Upper lobe of left lung (tissue), 6 donors: ENCODE data around the gene ARID5A. TPM values are rescaled to one million over a fixed set of nuclear protein-coding genes. Genes with fewer than 3 reads are reported as not detected.
"Not testable (repeated sequence)": the region's sequence is repeated elsewhere in the genome, so short reads cannot be mapped to it uniquely, and the experiment has no call there.

Source experiments
- ATAC-seq, 2 donors: fragments of 200-7000 bp; cut with Tn5 transposase; one replicate each; pipeline ENCODE4 v1.9.1; 2022; ENCODE audit warnings: mild to moderate bottlenecking in 2 of 2, moderate library complexity in 2 of 2; ENCODE audit not compliant: low FRiP score in 2 of 2
- DNase-seq, 2 donors: peaks; one replicate each; pipeline ENCODE4 v3.0.0-alpha.2; 2019 to 2020
- H3K27ac ChIP-seq, 4 donors: fragments of 200-600 bp; sonication (generic); one replicate each; pipeline ENCODE4 v1.5.1; 2016 to 2019
- H3K27me3 ChIP-seq, 4 donors: fragments of 200-600 bp; sonication (generic); one replicate each; pipeline ENCODE4 v1.5.1; 2017 to 2019
- H3K36me3 ChIP-seq, 4 donors: fragments of 200-600 bp; sonication (generic); one replicate each; pipeline ENCODE4 v1.5.1; 2016 to 2019
- H3K4me1 ChIP-seq, 4 donors: fragments of 200-600 bp; sonication (generic); one replicate each; pipeline ENCODE4 v1.5.1; 2018 to 2019
- H3K4me3 ChIP-seq, 4 donors: fragments of 200-600 bp; sonication (generic); one replicate each; pipeline ENCODE4 v1.5.1; 2017 to 2019; ENCODE audit warnings: mild to moderate bottlenecking in 2 of 4, moderate library complexity in 1 of 4
- H3K9me3 ChIP-seq, 4 donors: fragments of 200-600 bp; sonication (generic); one replicate each; pipeline ENCODE4 v1.5.1; 2018 to 2019
- CTCF ChIP-seq, 6 experiments: fragments of 450-650 bp in 4 of 6; fragments of 200-600 bp in 2 of 6; sonication (generic) in 2 of 6; IDR thresholded peaks; one replicate each; pipeline ENCODE4 v1.5.1; 2016 to 2019; ENCODE audit warnings: antibody characterized with exemption in 6 of 6
- EP300 ChIP-seq, 4 donors: sonication (generic); formaldehyde crosslinking; IDR thresholded peaks; one replicate each; pipeline ENCODE4 v1.5.1; 2017; ENCODE audit warnings: antibody characterized with exemption in 4 of 4, control low read depth in 2 of 4
- POLR2A ChIP-seq, 4 donors: fragments of 450-650 bp; IDR thresholded peaks; one replicate each; pipeline ENCODE4 v1.5.1; 2016 to 2017; ENCODE audit warnings: antibody characterized with exemption in 4 of 4, mild to moderate bottlenecking in 2 of 4
- POLR2AphosphoS5 ChIP-seq, 2 donors: sonication (generic); formaldehyde crosslinking; IDR thresholded peaks; one replicate each; pipeline ENCODE4 v1.5.1; 2017; ENCODE audit warnings: antibody characterized with exemption in 2 of 2
- WGBS, 2 donors: methylation state at CpG; one replicate each; pipeline ENCODE4 v1.1.5; 2017 to 2018; 5-methylcytosine and 5-hydroxymethylcytosine counted together
- total RNA-seq, 6 donors: library from RNA; depleted of rRNA in 4 of 6; stranded (reverse); fragments of >200 nt in 4 of 6; gene quantifications; one replicate each; pipeline versions ENCODE4 v1.1.0 to v1.2.1, GENCODE V29; 2016 to 2021
- donor health status: DM: no; HTN: no; CAD: no; lungs with moderate emphysema.
- donor health status: DM: no; HTN: yes; CAD: no; lungs with severe emphysema.

ARID5A gene
- total RNA-seq, 6 donors from 2014 or later, result 18.6 to 57.2 (median 39.7) TPM

DNA sequence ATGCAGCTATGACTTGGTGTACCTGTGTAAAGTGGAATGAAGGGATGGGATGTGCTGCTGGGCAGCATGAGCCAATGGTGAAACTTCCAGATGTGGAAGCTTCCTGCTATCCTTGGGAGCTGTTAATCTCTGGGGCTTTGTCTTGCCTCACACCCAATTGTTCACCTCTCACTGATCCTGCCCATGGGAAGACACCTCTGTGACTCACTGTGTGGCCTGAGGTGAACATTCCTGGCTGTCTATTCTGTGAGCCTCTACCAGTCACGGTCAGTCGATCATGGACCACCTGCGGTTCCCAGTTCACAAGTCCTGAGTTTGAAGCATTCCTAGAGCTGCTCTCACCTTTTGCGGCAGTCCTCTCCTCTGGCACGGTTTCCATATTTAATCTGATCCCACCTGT lies 43.5 kb upstream of the ARID5A start:
- no peak for DNase-seq
- ATAC-seq, result no peak
- 66 to 82% methylated on average over 5 of the region's 5 CpGs for WGBS, 2 donors
- Histone ChIP-seq H3K27ac (no peak overlapping the region), H3K4me1 (no peaks in the 10 kb centered on the region), H3K36me3 (no peaks in the 10 kb centered on the region), H3K4me3 (no peak overlapping the region), H3K9me3 (peaks cover 0 to 10% (median 4%) of the 10 kb centered on the region in 4 donors), H3K27me3 (no peaks in the 10 kb centered on the region)
- TF ChIP-seq POLR2AphosphoS5 (IDR thresholded peaks at IDR 0.05) (no peak), POLR2A (IDR thresholded peaks at IDR 0.05) (no peak), CTCF (IDR thresholded peaks at IDR 0.05) (no peak)

- DNase-seq (no peak), ATAC-seq (no peak)
- WGBS, 2 donors, result 90 to 100% methylated on average over 1 of the region's 1 CpG
- Histone ChIP-seq H3K27me3 (no peaks in the 10 kb centered on the region), H3K4me3 (no peak overlapping the region), H3K9me3 (peaks cover 0 to 10% (median 4%) of the 10 kb centered on the region in 4 donors), H3K4me1 (no peaks in the 10 kb centered on the region), H3K27ac (no peak overlapping the region), H3K36me3 (no peaks in the 10 kb centered on the region)
- TF ChIP-seq CTCF (IDR thresholded peaks at IDR 0.05) (no peak), POLR2AphosphoS5 (IDR thresholded peaks at IDR 0.05) (no peak), EP300 (IDR thresholded peaks at IDR 0.05) (no peak), POLR2A (IDR thresholded peaks at IDR 0.05) (no peak)
Measured at GRCh38 chr2:96494188-96494587, 42.4 kb upstream of the ARID5A start.

DNA sequence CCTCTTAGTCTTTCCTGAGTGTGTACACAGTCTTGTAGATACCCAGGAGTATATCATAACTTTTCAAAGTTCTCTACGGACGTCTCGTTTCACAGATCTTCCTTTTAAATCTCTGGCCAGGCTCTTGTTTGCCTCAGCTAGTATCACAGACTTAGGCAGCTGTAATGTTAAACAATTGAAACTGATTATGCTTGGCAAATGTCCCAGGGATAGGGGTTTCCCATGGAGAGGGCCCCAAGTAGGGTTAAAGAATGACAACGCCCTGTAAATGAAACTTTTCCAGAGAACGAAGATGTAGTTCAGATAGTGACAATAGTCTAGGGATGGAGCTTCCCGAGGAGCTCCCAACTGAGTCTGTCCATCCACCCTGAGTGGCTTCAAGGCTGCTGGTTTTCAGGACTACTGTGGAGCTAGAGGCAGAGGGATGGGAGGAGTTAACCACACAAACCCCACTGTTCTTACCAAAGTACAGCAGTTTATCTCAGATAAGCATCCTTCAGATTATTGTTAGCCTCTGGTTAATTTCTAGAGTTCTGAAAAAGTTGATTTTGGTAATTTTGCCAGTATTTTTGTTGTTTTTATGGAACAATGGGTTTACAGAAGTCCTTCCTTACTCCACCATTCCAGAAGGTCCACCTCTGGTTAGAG lies 40.4 kb upstream of the ARID5A start:
- Histone ChIP-seq H3K27ac (peak overlapping the region in 2 of 4 donors; percentile 60 to 73), H3K4me1 (peaks cover 0 to 9% (median 1%) of the 10 kb centered on the region in 4 donors), H3K36me3 (no peaks in the 10 kb centered on the region), H3K4me3 (no peak overlapping the region), H3K9me3 (peaks cover 0 to 10% (median 4%) of the 10 kb centered on the region in 4 donors), H3K27me3 (no peaks in the 10 kb centered on the region)
- no peak for ATAC-seq
- 51 to 55% methylated on average over 6 of the region's 6 CpGs for WGBS, 2 donors
- DNase-seq, result no peak
- TF ChIP-seq CTCF (IDR thresholded peaks at IDR 0.05), result no peak
- TF ChIP-seq POLR2AphosphoS5 (IDR thresholded peaks at IDR 0.05), result no peak
- no peak for TF ChIP-seq EP300 (IDR thresholded peaks at IDR 0.05)
- no peak for TF ChIP-seq POLR2A (IDR thresholded peaks at IDR 0.05)

DNA sequence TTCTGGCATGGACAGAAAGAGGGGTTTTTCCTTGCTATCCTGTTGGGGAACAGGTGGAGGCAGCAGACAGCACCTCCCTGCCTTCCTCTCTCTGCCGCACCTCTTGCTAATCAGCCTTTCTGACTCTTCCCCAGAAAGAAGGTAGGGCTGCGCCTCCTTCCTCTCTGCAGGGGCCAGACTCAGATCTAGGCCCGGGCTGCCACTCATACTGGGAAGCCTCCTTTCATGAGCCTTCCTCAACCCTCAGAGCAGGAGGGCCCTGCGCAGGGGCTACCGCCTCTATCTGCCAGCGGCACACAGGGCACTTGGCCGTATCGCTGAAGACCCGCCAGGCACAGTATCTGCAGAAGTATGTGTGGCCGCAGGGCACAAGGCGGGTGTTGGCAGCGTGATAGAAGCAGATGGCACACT lies 38.5 kb upstream of the ARID5A start:
- peak in 1 of 2 donors; percentile 38 for DNase-seq

GRCh38 chr2:96498611-96499010 lies 37.9 kb upstream of the ARID5A start:
- ATAC-seq, result not testable (repeated sequence)

More for the DNA sequence above, 38.5 kb upstream of the ARID5A start:
- peaks cover 0 to 10% (median 4%) of the 10 kb centered on the region in 4 donors for H3K9me3 ChIP-seq
- TF ChIP-seq POLR2AphosphoS5 (IDR thresholded peaks at IDR 0.05), result no peak
- TF ChIP-seq POLR2A (IDR thresholded peaks at IDR 0.05), result no peak
- H3K36me3 ChIP-seq, result no peaks in the 10 kb centered on the region
- ATAC-seq, result no peak
- 75 to 82% methylated on average over 10 to 12 of the region's 12 CpGs for WGBS, 2 donors
- no peaks in the 10 kb centered on the region for H3K27me3 ChIP-seq
- peak overlapping the region in 1 of 4 donors; percentile 73 for H3K27ac ChIP-seq
- peaks cover 16 to 28% (median 20%) of the 10 kb centered on the region in 4 donors for H3K4me1 ChIP-seq
- no peak overlapping the region for H3K4me3 ChIP-seq

More at GRCh38 chr2:96498611-96499010, 37.9 kb upstream of the ARID5A start:
- not testable (repeated sequence) for DNase-seq, H3K27ac ChIP-seq, H3K27me3 ChIP-seq, H3K4me3 ChIP-seq, H3K36me3 ChIP-seq, H3K9me3 ChIP-seq
- H3K4me1 ChIP-seq, result peaks cover 21 to 28% (median 25%) of the 10 kb centered on the region in 4 donors
- WGBS, 2 donors, result 86 to 91% methylated on average over 6 of the region's 6 CpGs
